Activated T-cell treated with anti-CD3 and anti-CD28 coated beads for 48 hours (primary cell): ENCODE results near the gene TANGO6.
"Not testable (repeated sequence)": the region's sequence is repeated elsewhere in the genome, so short reads cannot be mapped to it uniquely, and the experiment has no call there.

ENCODE experiments used
- DNase-seq: peaks from one replicate; pipeline ENCODE4 v3.0.0-alpha.2; 2020; ENCODE audit warnings: low read depth

TANGO6 gene

GRCh38 chr16:69014811-69015210 is 171.5 kb downstream of the TANGO6 start:
- DNase-seq, result no peak

GRCh38 chr16:69017036-69017783 is 173.9 kb downstream of the TANGO6 start:
- DNase-seq, result no peak

- no peak for DNase-seq
Observed at GRCh38 chr16:69019811-69020210, 176.5 kb downstream of the TANGO6 start.

GRCh38 chr16:69029121-69029520 is 185.8 kb downstream of the TANGO6 start:
- DNase-seq, result no peak

- no peak for DNase-seq
Observed at GRCh38 chr16:69031877-69032301, 188.6 kb downstream of the TANGO6 start.

GRCh38 chr16:69033151-69033949 is 190.0 kb downstream of the TANGO6 start:
- DNase-seq, result no peak

- no peak for DNase-seq
Observed at GRCh38 chr16:69035375-69035774, 192.0 kb downstream of the TANGO6 start.

- no peak for DNase-seq
Observed at GRCh38 chr16:69036399-69037091, 193.2 kb downstream of the TANGO6 start.

GRCh38 chr16:69037373-69038160 is 194.2 kb downstream of the TANGO6 start:
- DNase-seq, result no peak

- no peak for DNase-seq
Observed at GRCh38 chr16:69039333-69039941, 196.1 kb downstream of the TANGO6 start.

GRCh38 chr16:69040144-69040909 is 197.0 kb downstream of the TANGO6 start:
- DNase-seq, result no peak

GRCh38 chr16:69048328-69049120 is 205.2 kb downstream of the TANGO6 start:
- no peak for DNase-seq

- no peak for DNase-seq
Observed at GRCh38 chr16:69049146-69049545, 205.8 kb downstream of the TANGO6 start.

GRCh38 chr16:69049603-69050375 is 206.5 kb downstream of the TANGO6 start:
- DNase-seq, result no peak

GRCh38 chr16:69051517-69051830 is 208.1 kb downstream of the TANGO6 start:
- DNase-seq, result not testable (repeated sequence)

GRCh38 chr16:69055008-69055407 is 211.7 kb downstream of the TANGO6 start:
- DNase-seq, result no peak

GRCh38 chr16:69055980-69056379 is 212.6 kb downstream of the TANGO6 start:
- no peak for DNase-seq

- no peak for DNase-seq
Observed at GRCh38 chr16:69056421-69056820, 213.1 kb downstream of the TANGO6 start.
